Liver (tissue), 9 donors: ENCODE results near the gene NIPAL4. TPM values are rescaled to one million over a fixed set of nuclear protein-coding genes. Genes with fewer than 3 reads are reported as not detected.

ENCODE experiments used
- DNase-seq: peaks from one replicate; pipeline ENCODE4 v3.0.0-alpha.2; 2017; ENCODE audit warnings: low spot score
- H3K27ac ChIP-seq, 2 donors: one replicate each; pipeline ENCODE4 v1.7.0; 2013; ENCODE audit warnings: inconsistent platforms in 2 of 2, low read length in 2 of 2, control low read depth in 1 of 2, low read depth in 1 of 2, mild to moderate bottlenecking in 1 of 2
- H3K27me3 ChIP-seq, 4 donors: one replicate each; pipeline versions ENCODE4 v1.6.1 to v1.7.0; 2013; ENCODE audit warnings: low read length in 3 of 4, inconsistent platforms in 1 of 4, mild to moderate bottlenecking in 1 of 4, moderate library complexity in 1 of 4; ENCODE audit not compliant: control insufficient read depth in 4 of 4, insufficient read depth in 4 of 4
- H3K36me3 ChIP-seq, 4 donors: one replicate each; pipeline versions ENCODE4 v1.6.1 to v1.7.0; 2013; ENCODE audit warnings: low read length in 3 of 4, mild to moderate bottlenecking in 3 of 4, low read depth in 1 of 4, moderate library complexity in 1 of 4; ENCODE audit not compliant: control insufficient read depth in 4 of 4, insufficient read depth in 3 of 4
- H3K4me1 ChIP-seq, 4 donors: one replicate each; pipeline versions ENCODE4 v1.6.1 to v1.7.0; 2013; ENCODE audit warnings: low read length in 3 of 4, mild to moderate bottlenecking in 3 of 4, moderate library complexity in 1 of 4; ENCODE audit not compliant: control insufficient read depth in 4 of 4, insufficient read depth in 4 of 4
- H3K4me3 ChIP-seq, 3 donors: one replicate each; pipeline versions ENCODE4 v1.6.1 to v1.7.0; 2013; ENCODE audit warnings: low read length in 3 of 3, control low read depth in 1 of 3, low read depth in 1 of 3, mild to moderate bottlenecking in 1 of 3
- H3K9ac ChIP-seq, 2 donors: one replicate each; pipeline ENCODE4 v1.7.0; 2013; ENCODE audit warnings: low read length in 2 of 2, mild to moderate bottlenecking in 2 of 2, moderate library complexity in 2 of 2, control low read depth in 1 of 2, low read depth in 1 of 2
- H3K9me3 ChIP-seq, 4 donors: one replicate each; pipeline versions ENCODE4 v1.6.1 to v1.7.0; 2013; ENCODE audit warnings: low read length in 3 of 4; ENCODE audit not compliant: control insufficient read depth in 4 of 4
- ATF3 ChIP-seq: IDR thresholded peaks from 2 replicates; pipeline ENCODE4 v1.6.1; 2016; ENCODE audit warnings: antibody characterized with exemption
- CTCF ChIP-seq: fragments of 150-350 bp; IDR thresholded peaks from 2 replicates; pipeline ENCODE4 v1.5.1; 2017; ENCODE audit warnings: improper control_type of control experiment, low read depth, low read length; ENCODE audit not compliant: missing input control
- FOXA1 ChIP-seq: IDR thresholded peaks from 2 replicates; pipeline ENCODE4 v1.6.1; 2016; ENCODE audit warnings: antibody characterized with exemption
- FOXA2 ChIP-seq: IDR thresholded peaks from 2 replicates; pipeline ENCODE4 v1.6.1; 2016; ENCODE audit warnings: antibody characterized with exemption
- GABPA ChIP-seq, 2 donors: IDR thresholded peaks in 1 of 2; conservative IDR thresholded peaks in 1 of 2; 2 replicates each; pipeline ENCODE4 v1.6.1; 2016; ENCODE audit warnings: antibody characterized with exemption in 2 of 2, mild to moderate bottlenecking in 1 of 2, moderate library complexity in 1 of 2
- HNF4A ChIP-seq, 2 donors: conservative IDR thresholded peaks; 2 replicates each; pipeline ENCODE4 v1.6.1; 2016; ENCODE audit warnings: antibody characterized with exemption in 2 of 2, mild to moderate bottlenecking in 2 of 2
- JUND ChIP-seq, 2 donors: IDR thresholded peaks; 2 replicates each; pipeline ENCODE4 v1.6.1; 2016; ENCODE audit warnings: antibody characterized with exemption in 2 of 2
- MAX ChIP-seq: IDR thresholded peaks from 2 replicates; pipeline ENCODE4 v1.6.1; 2016; ENCODE audit warnings: antibody characterized with exemption
- NR2F2 ChIP-seq: IDR thresholded peaks from 2 replicates; pipeline ENCODE4 v1.6.1; 2016; ENCODE audit warnings: antibody characterized with exemption
- RAD21 ChIP-seq, 2 donors: IDR thresholded peaks; 2 replicates each; pipeline ENCODE4 v1.6.1; 2016; ENCODE audit warnings: antibody characterized with exemption in 2 of 2, mild to moderate bottlenecking in 2 of 2
- REST ChIP-seq: IDR thresholded peaks from 2 replicates; pipeline ENCODE4 v1.6.1; 2016; ENCODE audit warnings: antibody characterized with exemption, mild to moderate bottlenecking
- RXRA ChIP-seq, 2 donors: IDR thresholded peaks; 2 replicates each; pipeline ENCODE4 v1.6.1; 2017 to 2018; ENCODE audit warnings: antibody characterized with exemption in 2 of 2, mild to moderate bottlenecking in 1 of 2
- TAF1 ChIP-seq: conservative IDR thresholded peaks from 2 replicates; pipeline ENCODE4 v1.6.1; 2016; ENCODE audit warnings: antibody characterized with exemption, mild to moderate bottlenecking
- YY1 ChIP-seq: IDR thresholded peaks from 2 replicates; pipeline ENCODE4 v1.6.1; 2016; ENCODE audit warnings: antibody characterized with exemption, mild to moderate bottlenecking
- WGBS: extraction: QIAGEN DNeasy Blood & Tissue Kit; methylation state at CpG from one replicate; pipeline ENCODE4 v1.1.7; 2013; 5-methylcytosine and 5-hydroxymethylcytosine counted together
- polyA plus RNA-seq, 2 donors: library from polyadenylated mRNA; stranded (reverse) in 1 of 2; unstranded in 1 of 2; fragments of 200-250 nt in 1 of 2; fragments of >200 nt in 1 of 2; fragmentation: Nextera tagmentation in 1 of 2; extraction: Ambion mirVana in 1 of 2; gene quantifications; one replicate each; pipeline versions ENCODE4 v1.2.1 to v1.2.3, GENCODE V29; 2013 to 2015
- total RNA-seq, 2 donors: library from RNA; depleted of rRNA; stranded (reverse); fragments of >200 nt; gene quantifications; one replicate each; pipeline ENCODE4 v1.2.3, GENCODE V29; 2014
- donor health status: healthy.
- donor health status: healthy.
- donor health status: healthy.
- donor health status: healthy.
- donor health status: healthy.

NIPAL4 gene
- total and polyA plus RNA-seq, 4 donors, result not detected

- Histone ChIP-seq H3K4me3 (no peak overlapping the region), H3K4me1 (peaks cover 5 to 27% (median 19%) of the 10 kb centered on the region in 4 donors), H3K27me3 (no peaks in the 10 kb centered on the region), H3K9me3 (no peaks in the 10 kb centered on the region), H3K27ac (peak overlapping the region; percentile 71 to 86), H3K36me3 (no peaks in the 10 kb centered on the region), H3K9ac (no peak overlapping the region)
- no peak for TF ChIP-seq REST
- peak in 1 of 2 donors; percentile 28 for TF ChIP-seq RAD21 (IDR thresholded peaks at IDR 0.05)
- TF ChIP-seq FOXA2, result peak; percentile 32
- peak in 1 of 2 donors; percentile 22 for TF ChIP-seq HNF4A (conservative IDR thresholded peaks at IDR 0.05)
- no peak for DNase-seq
- 52% methylated on average over 8 of the region's 8 CpGs for WGBS
Observed at GRCh38 chr5:157513182-157513581, 53.2 kb downstream of the NIPAL4 start.

GRCh38 chr5:157514974-157515373, 55.0 kb downstream of the NIPAL4 start:
- 99% methylated on average over 2 of the region's 2 CpGs for WGBS
- no peaks in the 10 kb centered on the region for H3K27me3 ChIP-seq
- H3K36me3 ChIP-seq, result peaks cover 0 to 3% (median 0%) of the 10 kb centered on the region in 4 donors
- H3K9me3 ChIP-seq, result no peaks in the 10 kb centered on the region
- H3K4me1 ChIP-seq, result peaks cover 5 to 27% (median 19%) of the 10 kb centered on the region in 4 donors
- no peak overlapping the region for H3K9ac ChIP-seq
- TF ChIP-seq FOXA1, result no peak
- no peak overlapping the region for H3K27ac ChIP-seq
- H3K4me3 ChIP-seq, result no peak overlapping the region
- DNase-seq, result no peak

GRCh38 chr5:157516006-157516405, 56.0 kb downstream of the NIPAL4 start:
- peaks cover 0 to 3% (median 0%) of the 10 kb centered on the region in 4 donors for H3K36me3 ChIP-seq
- DNase-seq, result no peak
- no peaks in the 10 kb centered on the region for H3K27me3 ChIP-seq
- TF ChIP-seq CTCF (no peak), HNF4A (conservative IDR thresholded peaks at IDR 0.05) (no peak), TAF1 (no peak), YY1 (no peak), FOXA1 (no peak), RAD21 (IDR thresholded peaks at IDR 0.05) (no peak), REST (no peak), ATF3 (no peak), JUND (IDR thresholded peaks at IDR 0.05) (no peak), NR2F2 (no peak), FOXA2 (no peak), RXRA (IDR thresholded peaks at IDR 0.05) (no peak), GABPA (IDR thresholded peaks at IDR 0.05 in 1 of 2, conservative IDR thresholded peaks at IDR 0.05 in 1 of 2) (no peak), MAX (no peak)
- H3K4me1 ChIP-seq, result peaks cover 5 to 25% (median 19%) of the 10 kb centered on the region in 4 donors
- H3K9me3 ChIP-seq, result no peaks in the 10 kb centered on the region
- no peak overlapping the region for H3K4me3 ChIP-seq
- H3K9ac ChIP-seq, result no peak overlapping the region
- H3K27ac ChIP-seq, result no peak overlapping the region
- WGBS, result 74% methylated on average over 3 of the region's 3 CpGs
